Mucosa of stomach (tissue), 1 donor: ENCODE data around the gene COL24A1.
"Not testable (repeated sequence)": the region's sequence is repeated elsewhere in the genome, so short reads cannot be mapped to it uniquely, and the experiment has no call there.

Experiments
- H3K27me3 ChIP-seq: one replicate; pipeline ENCODE4 v1.7.0; 2013; ENCODE audit warnings: mild to moderate bottlenecking, low read length; ENCODE audit not compliant: control insufficient read depth, insufficient read depth
- H3K36me3 ChIP-seq: one replicate; pipeline ENCODE4 v1.7.0; 2013; ENCODE audit warnings: low read length; ENCODE audit not compliant: control insufficient read depth, insufficient read depth
- H3K4me1 ChIP-seq: one replicate; pipeline ENCODE4 v1.7.0; 2013; ENCODE audit warnings: mild to moderate bottlenecking, low read length; ENCODE audit not compliant: control insufficient read depth, insufficient read depth
- H3K4me3 ChIP-seq: one replicate; pipeline ENCODE4 v1.7.0; 2013; ENCODE audit warnings: low read length
- H3K9ac ChIP-seq: one replicate; pipeline ENCODE4 v1.7.0; 2013; ENCODE audit warnings: mild to moderate bottlenecking, low read length, moderate library complexity
- H3K9me3 ChIP-seq: one replicate; pipeline ENCODE4 v1.7.0; 2013; ENCODE audit warnings: mild to moderate bottlenecking, low read length, moderate library complexity; ENCODE audit not compliant: control insufficient read depth
- donor health status: Pancreatic carcinoma.

Gene COL24A1

DNA sequence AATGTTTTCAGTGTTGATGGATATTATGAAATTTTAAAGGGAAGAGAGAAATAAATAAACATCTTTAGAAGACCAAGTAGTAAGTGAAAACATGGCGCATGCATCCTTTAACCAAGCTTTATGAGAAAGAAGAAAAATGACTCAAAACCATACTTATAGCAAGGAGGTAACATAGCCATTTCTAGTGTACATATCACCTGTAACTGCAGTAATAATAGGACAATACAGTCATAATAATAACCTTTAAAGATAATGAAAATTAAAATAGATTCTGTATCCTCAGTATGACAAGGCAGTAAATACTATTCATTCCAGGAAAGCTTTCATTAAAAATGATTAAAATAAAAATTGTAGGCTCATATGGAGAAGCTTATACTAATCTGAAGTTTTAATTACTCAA lies 141.2 kb downstream of the COL24A1 start:
- Histone ChIP-seq H3K9ac (no peak overlapping the region), H3K4me1 (no peaks in the 10 kb centered on the region), H3K27me3 (no peaks in the 10 kb centered on the region), H3K36me3 (no peaks in the 10 kb centered on the region), H3K9me3 (no peaks in the 10 kb centered on the region), H3K4me3 (no peak overlapping the region)

DNA sequence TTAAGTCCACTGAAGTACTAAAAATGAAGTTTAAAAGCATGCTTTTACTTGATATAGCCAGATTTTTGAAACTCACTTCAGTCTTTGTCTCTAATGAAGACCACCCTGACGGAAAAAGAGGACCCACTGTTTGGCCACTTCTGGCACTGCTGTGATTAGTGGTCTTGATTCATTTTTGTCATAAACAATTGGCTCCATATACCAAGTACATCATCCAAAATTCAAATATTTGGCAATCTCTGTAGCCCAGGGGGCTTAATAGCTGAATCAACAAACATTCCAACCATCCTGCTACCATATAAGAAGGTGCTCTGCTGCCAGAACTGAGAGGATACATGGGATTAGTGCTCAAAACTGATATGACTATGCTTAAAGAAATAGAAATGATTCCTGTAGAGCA lies 156.0 kb downstream of the COL24A1 start:
- no peaks in the 10 kb centered on the region for H3K4me1 ChIP-seq
- no peaks in the 10 kb centered on the region for H3K36me3 ChIP-seq
- no peak overlapping the region for H3K9ac ChIP-seq
- no peak overlapping the region for H3K4me3 ChIP-seq
- no peaks in the 10 kb centered on the region for H3K9me3 ChIP-seq
- no peaks in the 10 kb centered on the region for H3K27me3 ChIP-seq

- no peaks in the 10 kb centered on the region for H3K36me3 ChIP-seq
- no peak overlapping the region for H3K4me3 ChIP-seq
- no peaks in the 10 kb centered on the region for H3K4me1 ChIP-seq
- H3K9me3 ChIP-seq = no peaks in the 10 kb centered on the region
- H3K9ac ChIP-seq = no peak overlapping the region
- no peaks in the 10 kb centered on the region for H3K27me3 ChIP-seq
Observed at GRCh38 chr1:85998105-85998855, 158.3 kb downstream of the COL24A1 start.

GRCh38 chr1:85992791-85993190 lies 163.8 kb downstream of the COL24A1 start:
- H3K9ac ChIP-seq = no peak overlapping the region
- H3K4me3 ChIP-seq = no peak overlapping the region
- no peaks in the 10 kb centered on the region for H3K27me3 ChIP-seq
- H3K9me3 ChIP-seq = no peaks in the 10 kb centered on the region
- H3K4me1 ChIP-seq = no peaks in the 10 kb centered on the region
- H3K36me3 ChIP-seq = no peaks in the 10 kb centered on the region

- H3K4me3 ChIP-seq = no peak overlapping the region
- H3K4me1 ChIP-seq = no peaks in the 10 kb centered on the region
- no peaks in the 10 kb centered on the region for H3K9me3 ChIP-seq
- H3K36me3 ChIP-seq = no peaks in the 10 kb centered on the region
- H3K9ac ChIP-seq = no peak overlapping the region
- H3K27me3 ChIP-seq = no peaks in the 10 kb centered on the region
Observed at GRCh38 chr1:85991261-85991660, 165.3 kb downstream of the COL24A1 start.

DNA sequence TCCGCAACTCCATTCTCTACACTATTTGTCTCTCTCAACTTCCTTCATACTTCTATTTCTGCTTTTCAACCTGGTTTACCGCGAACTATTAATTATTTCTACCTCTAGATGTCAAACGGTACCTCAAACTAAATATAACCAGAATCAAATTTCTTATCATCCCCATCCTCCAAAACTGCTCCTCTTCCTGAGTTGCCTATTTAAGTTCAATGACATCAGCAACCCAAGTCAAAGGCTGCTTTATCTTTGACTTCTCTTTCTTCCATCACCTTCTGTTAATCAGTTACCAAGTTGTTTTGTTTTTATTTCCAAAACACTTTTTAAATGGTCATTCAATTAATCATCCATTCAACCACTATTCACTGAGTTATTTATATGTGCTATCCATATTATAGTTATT lies 171.9 kb downstream of the COL24A1 start:
- Histone ChIP-seq H3K9me3 (no peaks in the 10 kb centered on the region), H3K4me1 (no peaks in the 10 kb centered on the region), H3K9ac (no peak overlapping the region), H3K4me3 (no peak overlapping the region), H3K36me3 (no peaks in the 10 kb centered on the region), H3K27me3 (no peaks in the 10 kb centered on the region)

GRCh38 chr1:85983316-85983715 lies 173.3 kb downstream of the COL24A1 start:
- no peaks in the 10 kb centered on the region for H3K36me3 ChIP-seq
- no peak overlapping the region for H3K9ac ChIP-seq
- no peaks in the 10 kb centered on the region for H3K4me1 ChIP-seq
- H3K27me3 ChIP-seq = no peaks in the 10 kb centered on the region
- H3K4me3 ChIP-seq = no peak overlapping the region
- no peaks in the 10 kb centered on the region for H3K9me3 ChIP-seq

GRCh38 chr1:85976516-85977205 lies 179.9 kb downstream of the COL24A1 start:
- H3K27me3 ChIP-seq = no peaks in the 10 kb centered on the region
- no peak overlapping the region for H3K9ac ChIP-seq
- H3K4me1 ChIP-seq = no peaks in the 10 kb centered on the region
- no peak overlapping the region for H3K4me3 ChIP-seq
- H3K36me3 ChIP-seq = no peaks in the 10 kb centered on the region
- H3K9me3 ChIP-seq = no peaks in the 10 kb centered on the region

DNA sequence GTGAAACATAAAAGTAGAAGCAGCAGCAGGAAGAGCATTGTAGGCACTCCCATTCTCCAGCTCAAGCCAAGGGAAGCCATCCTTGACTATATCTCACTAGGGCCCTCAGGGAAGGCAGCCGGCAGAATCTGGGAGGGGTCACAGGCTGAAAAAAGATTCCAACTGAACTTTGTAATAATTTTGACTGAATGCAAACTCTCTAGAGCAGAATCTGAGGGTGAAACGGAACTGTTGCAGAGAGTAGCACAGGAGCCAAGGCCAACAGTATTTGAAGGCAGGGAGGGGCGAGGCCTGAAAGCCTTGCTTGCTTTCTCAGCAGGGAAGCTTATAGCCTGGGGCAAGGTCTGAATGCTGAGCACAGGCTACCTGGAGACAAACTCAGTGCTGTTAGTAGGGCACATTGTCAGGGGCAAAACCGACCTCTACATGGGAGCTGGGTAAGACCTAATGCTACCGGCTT lies 180.6 kb downstream of the COL24A1 start:
- no peak overlapping the region for H3K4me3 ChIP-seq
- H3K36me3 ChIP-seq = no peaks in the 10 kb centered on the region
- no peaks in the 10 kb centered on the region for H3K4me1 ChIP-seq
- no peaks in the 10 kb centered on the region for H3K9me3 ChIP-seq
- no peaks in the 10 kb centered on the region for H3K27me3 ChIP-seq
- no peak overlapping the region for H3K9ac ChIP-seq

- H3K9me3 ChIP-seq = no peaks in the 10 kb centered on the region
Observed at GRCh38 chr1:85962457-85962856, 194.1 kb downstream of the COL24A1 start.

DNA sequence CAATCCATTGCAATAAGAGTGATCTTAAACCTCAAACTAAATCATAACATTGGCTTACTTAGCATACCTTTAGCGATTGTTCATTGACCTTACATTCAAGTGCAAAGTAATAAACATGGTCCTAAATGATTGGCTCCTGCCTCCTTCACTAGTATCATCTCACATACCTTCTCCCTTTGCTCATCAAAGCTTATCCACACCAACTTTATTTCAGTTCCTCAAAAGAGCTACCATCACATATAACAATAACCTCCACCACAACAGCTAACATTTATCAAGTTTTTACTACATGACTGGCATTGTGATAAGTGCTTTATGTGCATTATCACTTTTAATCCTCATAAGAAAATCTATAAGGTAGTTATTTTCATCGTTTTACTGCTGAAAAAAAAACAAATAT lies 198.8 kb downstream of the COL24A1 start:
- Histone ChIP-seq H3K9me3 (no peaks in the 10 kb centered on the region), H3K9ac (no peak overlapping the region), H3K36me3 (no peaks in the 10 kb centered on the region), H3K4me1 (no peaks in the 10 kb centered on the region), H3K27me3 (no peaks in the 10 kb centered on the region), H3K4me3 (no peak overlapping the region)

More at GRCh38 chr1:85962457-85962856, 194.1 kb downstream of the COL24A1 start:
- Histone ChIP-seq H3K4me3 (no peak overlapping the region), H3K4me1 (no peaks in the 10 kb centered on the region), H3K9ac (no peak overlapping the region), H3K27me3 (no peaks in the 10 kb centered on the region), H3K36me3 (no peaks in the 10 kb centered on the region)

DNA sequence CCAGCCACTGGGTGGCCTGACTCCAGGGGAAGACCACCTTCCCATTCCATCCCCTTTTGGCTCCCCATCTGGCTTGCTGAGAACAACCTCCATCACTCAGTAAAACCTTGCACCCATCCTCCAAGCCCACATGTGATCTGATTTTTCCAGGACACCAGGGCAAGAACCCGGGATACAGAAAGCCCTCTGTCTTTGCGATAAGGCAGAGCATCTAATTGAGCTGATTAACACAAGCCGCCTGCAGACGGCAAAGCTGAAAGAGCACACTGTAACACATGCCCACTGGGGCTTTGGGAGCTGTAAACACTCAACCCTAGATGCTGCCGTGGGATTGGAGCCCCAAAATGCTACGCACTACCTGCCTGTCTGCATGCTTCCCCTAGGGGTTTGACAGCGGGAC lies 201.4 kb downstream of the COL24A1 start:
- not testable (repeated sequence) for H3K36me3 ChIP-seq, H3K9me3 ChIP-seq, H3K4me3 ChIP-seq, H3K27me3 ChIP-seq, H3K9ac ChIP-seq, H3K4me1 ChIP-seq
